Epithelial cell of proximal tubule (primary cell): ENCODE results near the gene AGFG1. TPM values are rescaled to one million over a fixed set of nuclear protein-coding genes. Genes with fewer than 3 reads are reported as not detected.

Source experiments
- total RNA-seq: library from RNA; depleted of rRNA; stranded (reverse); fragments of >200 nt; gene quantifications from 2 replicates; pipeline ENCODE4 v1.2.3, GENCODE V29; 2015

The AGFG1 gene
- total RNA-seq, 1 donor from 2014 or later, result 75.8 TPM

Other genes with a start within 250 kb of the AGFG1 start
- 99.4 and 133 TPM in 2 replicates for gene MFF, start 146.9 kb upstream of the AGFG1 start, total RNA-seq
- gene TM4SF20, start 92.8 kb upstream of the AGFG1 start, total RNA-seq, result not detected in 2 replicates
- not detected in 2 replicates for gene SCYGR1, start 84.2 kb upstream of the AGFG1 start, total RNA-seq
- not detected in 2 replicates for gene SCYGR2, start 126.7 kb downstream of the AGFG1 start, total RNA-seq
- gene SCYGR3, start 142.7 kb downstream of the AGFG1 start, total RNA-seq, result not detected in 2 replicates
- not detected in 2 replicates for gene SCYGR4, start 145.3 kb downstream of the AGFG1 start, total RNA-seq
- not detected in 2 replicates for gene SCYGR5, start 194.6 kb downstream of the AGFG1 start, total RNA-seq
- gene SLC19A3, start 245.9 kb downstream of the AGFG1 start, total RNA-seq, result 0.17 and 0.29 TPM in 2 replicates